NOMO-1 treated with dmso at 0.1 percent for 144 hours (cell line): ENCODE data around the gene TFPI2.
A peak's percentile ranks its signal among the peaks of the same experiment; 100 is the strongest.
"Not testable (repeated sequence)": the region's sequence is repeated elsewhere in the genome, so short reads cannot be mapped to it uniquely, and the experiment has no call there.

Source experiments
- DNase-seq: peaks from one replicate; lab custom pipeline; 2025; ENCODE audit not compliant: unreplicated experiment; lab: John Stamatoyannopoulos, UW

TFPI2 gene

GRCh38 chr7:93890464-93891068 is at the start of gene TFPI2:
TSS of gene TFPI2 (minus strand) at chr7:93890753. CDS start at chr7:93890678, 75 bp downstream.
- no peak for DNase-seq

- DNase-seq = no peak
Measured at GRCh38 chr7:93938293-93938692, 47.7 kb upstream of the TFPI2 start.

- no peak for DNase-seq
Measured at GRCh38 chr7:93937818-93938217, 47.3 kb upstream of the TFPI2 start.

- no peak for DNase-seq
Measured at GRCh38 chr7:93935102-93935501, 44.5 kb upstream of the TFPI2 start.

GRCh38 chr7:93933156-93933555 is 42.6 kb upstream of the TFPI2 start:
- no peak for DNase-seq

GRCh38 chr7:93931655-93932054 is 41.1 kb upstream of the TFPI2 start:
- no peak for DNase-seq

GRCh38 chr7:93927585-93927984 is 37.0 kb upstream of the TFPI2 start:
- DNase-seq = no peak

GRCh38 chr7:93926800-93927199 is 36.2 kb upstream of the TFPI2 start:
- DNase-seq = no peak

- DNase-seq = no peak
Measured at GRCh38 chr7:93923942-93924341, 33.4 kb upstream of the TFPI2 start.

- DNase-seq = no peak
Measured at GRCh38 chr7:93923296-93923695, 32.7 kb upstream of the TFPI2 start.

- DNase-seq = peak; percentile 40
Measured at GRCh38 chr7:93921607-93922566, 31.3 kb upstream of the TFPI2 start, which contains the start of gene GNG11. TSS of gene GNG11 (plus strand) at chr7:93921735. CDS start at chr7:93922138, 403 bp downstream.

- DNase-seq = no peak
Measured at GRCh38 chr7:93921186-93921585, 30.6 kb upstream of the TFPI2 start.

GRCh38 chr7:93920496-93921182 is 30.1 kb upstream of the TFPI2 start:
- no peak for DNase-seq

GRCh38 chr7:93916315-93916714 is 25.8 kb upstream of the TFPI2 start:
- DNase-seq = not testable (repeated sequence)

GRCh38 chr7:93915888-93916287 is 25.3 kb upstream of the TFPI2 start:
- not testable (repeated sequence) for DNase-seq

GRCh38 chr7:93915206-93915842 is 24.8 kb upstream of the TFPI2 start:
- not testable (repeated sequence) for DNase-seq

- DNase-seq = no peak
Measured at GRCh38 chr7:93914581-93915066, 24.1 kb upstream of the TFPI2 start.

- DNase-seq = no peak
Measured at GRCh38 chr7:93913197-93913596, 22.6 kb upstream of the TFPI2 start.

GRCh38 chr7:93911661-93912060 is 21.1 kb upstream of the TFPI2 start:
- DNase-seq = not testable (repeated sequence)

GRCh38 chr7:93911242-93911641 is 20.7 kb upstream of the TFPI2 start:
- not testable (repeated sequence) for DNase-seq
